Hypothalamus (tissue), 51 donors: ENCODE results near the gene RAMP1.
"Not testable (repeated sequence)": the region's sequence is repeated elsewhere in the genome, so short reads cannot be mapped to it uniquely, and the experiment has no call there.

Experiments
- DNase-seq, 51 donors: peaks; one replicate each; lab custom pipeline; 2025; lab: John Stamatoyannopoulos, UW

Gene RAMP1

GRCh38 chr2:237863102-237863511, 3.7 kb downstream of the RAMP1 start:
- DNase-seq, result no peak

- peak in 2 of 51 donors; percentile 62 to 70 for DNase-seq
These were observed 4.4 kb downstream of the RAMP1 start for GRCh38 chr2:237863689-237864443.

GRCh38 chr2:237864444-237864931, 5.1 kb downstream of the RAMP1 start:
- peak in 1 of 51 donors; percentile 70 for DNase-seq

GRCh38 chr2:237864940-237865622, 5.7 kb downstream of the RAMP1 start:
- DNase-seq, result no peak

- DNase-seq, result no peak
These were observed 6.2 kb downstream of the RAMP1 start for GRCh38 chr2:237865623-237866041.

GRCh38 chr2:237866101-237866621, 6.7 kb downstream of the RAMP1 start:
- no peak for DNase-seq

GRCh38 chr2:237867465-237867864, 8.0 kb downstream of the RAMP1 start:
- DNase-seq, result no peak

GRCh38 chr2:237868074-237868473, 8.7 kb downstream of the RAMP1 start:
- DNase-seq, result not testable (repeated sequence)

- DNase-seq, result peak in 3 of 51 donors; percentile 24 to 42 (median 31)
These were observed 9.4 kb downstream of the RAMP1 start for GRCh38 chr2:237868631-237869342.

- DNase-seq, result no peak
These were observed 10.1 kb downstream of the RAMP1 start for GRCh38 chr2:237869343-237870102.

- DNase-seq, result no peak
These were observed 10.7 kb downstream of the RAMP1 start for GRCh38 chr2:237870126-237870525.

- no peak for DNase-seq
These were observed 11.6 kb downstream of the RAMP1 start for GRCh38 chr2:237870754-237871651.

GRCh38 chr2:237872178-237872887, 12.9 kb downstream of the RAMP1 start:
- DNase-seq, result no peak

GRCh38 chr2:237873421-237873831, 14.0 kb downstream of the RAMP1 start:
- DNase-seq, result no peak

GRCh38 chr2:237873897-237874551, 14.6 kb downstream of the RAMP1 start:
- no peak for DNase-seq

GRCh38 chr2:237874585-237875161, 15.2 kb downstream of the RAMP1 start:
- DNase-seq, result no peak

- no peak for DNase-seq
These were observed 16.0 kb downstream of the RAMP1 start for GRCh38 chr2:237875256-237876060.
